ENCODE data around the gene GSG1L. TPM values are rescaled to one million over a fixed set of nuclear protein-coding genes. Genes with fewer than 3 reads are reported as not detected.
"Not testable (repeated sequence)": the region's sequence is repeated elsewhere in the genome, so short reads cannot be mapped to it uniquely, and the experiment has no call there.

The GSG1L gene
- total RNA-seq, 1 donor from 2014 or later, result not detected

DNA sequence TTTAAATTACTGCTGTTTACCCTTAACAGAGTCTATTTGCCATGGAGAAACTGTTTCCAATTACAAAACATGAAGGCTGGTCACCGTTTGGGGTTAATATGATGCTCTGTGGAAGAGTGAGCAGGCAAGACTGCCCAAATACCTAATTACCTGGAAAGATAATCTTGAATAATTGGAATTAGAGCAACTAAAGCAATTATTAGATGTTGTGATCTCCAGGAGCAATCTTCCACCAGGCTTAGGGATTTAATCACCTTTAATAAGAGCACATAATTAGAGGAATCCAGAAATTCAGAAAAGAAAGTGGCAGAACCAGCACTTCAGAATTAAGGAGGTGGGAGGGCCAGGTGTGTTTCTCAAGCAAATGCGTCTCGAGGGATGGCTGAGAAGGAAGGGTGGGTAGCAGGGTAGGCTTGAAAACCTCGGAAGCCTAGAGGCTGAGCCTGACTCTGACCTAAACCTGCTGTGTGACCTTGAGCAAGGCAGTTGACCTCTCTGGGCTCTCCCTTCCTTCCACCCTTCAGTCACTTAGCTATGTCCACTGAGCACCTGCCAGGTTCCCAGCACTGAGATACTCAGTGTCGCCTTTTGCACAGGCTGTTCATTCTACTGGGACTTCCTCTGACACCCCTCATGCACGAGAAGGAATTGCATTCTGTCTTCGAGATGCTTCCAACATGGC is 113.2 kb downstream of the GSG1L start:
- no peak for DNase-seq (ENCODE audit: low spot score)

DNA sequence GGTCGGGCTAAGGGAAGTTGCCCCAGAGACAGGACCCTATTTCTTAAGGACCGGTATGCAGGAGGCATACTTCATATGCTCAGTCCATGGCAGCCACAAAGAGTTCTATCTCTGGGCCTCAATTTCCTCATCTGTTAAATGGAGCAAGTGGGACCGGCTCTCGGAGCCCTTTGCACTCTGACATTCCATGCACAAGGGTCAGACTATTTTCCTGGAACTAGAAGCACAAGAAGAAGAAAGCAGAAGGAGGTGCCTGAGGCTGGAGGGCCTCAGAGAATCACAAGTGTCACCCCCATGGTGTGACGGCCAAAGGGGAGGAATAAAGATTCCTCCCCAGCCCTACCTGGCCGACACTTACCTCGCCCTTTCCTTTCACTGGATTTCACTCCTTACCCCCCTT is 115.8 kb downstream of the GSG1L start:
- no peak for DNase-seq (ENCODE audit: low spot score)

DNA sequence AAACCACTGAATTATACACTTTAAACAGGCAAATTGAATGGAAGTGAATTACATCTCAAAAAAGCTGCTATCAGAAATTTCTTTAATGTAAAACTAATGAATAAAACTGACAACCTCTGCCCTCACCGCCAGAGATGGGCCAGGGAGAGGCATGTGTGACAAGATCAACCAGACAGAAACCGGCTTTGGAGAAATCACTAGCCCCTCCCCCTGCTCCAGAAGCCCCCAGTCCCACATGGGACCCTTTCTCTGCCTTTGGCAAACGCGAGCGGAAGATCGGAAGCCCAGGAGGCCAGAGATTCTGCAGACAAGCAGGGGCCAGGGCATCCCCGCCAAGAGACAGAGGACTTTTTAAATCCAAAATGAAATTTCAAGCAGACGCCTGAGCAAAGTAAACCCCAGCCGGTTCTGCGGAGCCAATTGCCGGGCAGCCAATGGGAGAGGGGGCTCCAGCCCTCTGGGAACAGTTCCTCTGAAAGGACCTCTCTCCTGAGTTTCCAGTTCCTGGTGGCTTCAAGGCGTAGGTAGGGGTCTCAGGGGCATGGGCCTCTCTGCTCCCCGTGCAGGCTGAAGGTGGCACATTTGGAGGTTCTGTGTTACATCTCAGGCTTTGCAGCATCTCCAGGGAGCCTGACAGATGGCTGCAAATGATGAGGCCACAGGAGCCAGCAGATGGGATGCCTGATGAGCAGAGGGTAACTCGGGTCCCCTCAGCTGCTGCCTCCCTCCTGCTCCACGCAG is 118.1 kb downstream of the GSG1L start:
- no peak for DNase-seq (ENCODE audit: low spot score)

DNA sequence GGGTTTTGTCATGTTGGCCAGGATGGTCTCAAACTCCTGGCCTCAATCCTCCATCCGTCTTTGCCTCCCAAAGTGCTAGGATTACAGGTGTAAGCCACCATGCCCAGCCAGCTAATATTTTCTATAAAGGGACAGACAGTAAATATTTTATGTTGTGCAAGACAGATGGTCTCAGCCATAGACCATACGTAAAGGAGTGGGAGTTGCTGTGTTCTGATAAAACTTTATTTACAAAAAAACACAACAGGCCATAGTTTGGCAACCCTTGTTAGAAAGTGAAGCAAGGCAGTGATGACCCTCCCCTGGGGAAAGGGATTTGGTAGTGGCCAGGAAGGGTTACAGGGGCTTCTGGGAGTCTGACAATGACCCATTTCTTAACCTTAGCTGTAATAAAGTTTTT is 119.7 kb downstream of the GSG1L start:
- DNase-seq (ENCODE audit: low spot score), result no peak

DNA sequence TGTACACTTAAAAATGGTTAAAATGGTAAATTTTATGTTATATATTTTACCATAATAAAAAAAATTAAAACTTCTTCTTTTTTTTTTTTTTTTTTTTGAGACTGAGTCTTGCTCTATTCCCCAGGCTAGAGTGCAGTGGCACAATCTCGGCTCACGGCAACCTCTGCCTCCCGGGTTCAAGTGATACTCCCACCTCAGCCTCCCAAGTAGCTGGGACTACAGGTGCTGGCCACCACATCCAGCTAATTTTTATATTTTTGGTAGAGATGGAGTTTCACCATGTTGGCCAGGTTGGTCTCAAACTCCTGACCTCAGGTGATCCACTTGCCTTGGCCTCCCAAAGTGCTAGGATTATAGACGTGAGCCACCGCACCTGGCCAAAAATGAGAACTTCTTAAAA is 121.4 kb downstream of the GSG1L start:
- not testable (repeated sequence) for DNase-seq (ENCODE audit: low spot score)

DNA sequence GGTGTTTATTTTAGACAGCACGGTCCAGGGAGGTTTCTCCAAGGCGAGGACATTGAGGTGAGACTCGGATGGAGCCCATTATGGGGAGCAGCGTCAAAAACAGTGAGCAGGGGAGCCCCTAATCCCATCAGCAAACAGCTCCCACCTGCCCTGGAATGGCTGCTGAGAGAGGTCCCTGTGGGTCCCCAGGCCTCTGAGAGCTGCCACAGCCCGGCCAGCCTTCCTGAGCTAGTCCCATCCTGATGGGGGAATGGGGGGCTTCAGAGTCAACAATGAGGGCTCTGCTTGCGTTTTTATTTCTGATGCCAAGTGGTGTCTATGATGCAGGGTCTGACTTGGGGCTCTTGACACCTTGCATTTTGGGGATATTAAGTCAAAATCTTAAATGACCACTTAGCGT is 128.4 kb downstream of the GSG1L start:
- DNase-seq (ENCODE audit: low spot score), result no peak

DNA sequence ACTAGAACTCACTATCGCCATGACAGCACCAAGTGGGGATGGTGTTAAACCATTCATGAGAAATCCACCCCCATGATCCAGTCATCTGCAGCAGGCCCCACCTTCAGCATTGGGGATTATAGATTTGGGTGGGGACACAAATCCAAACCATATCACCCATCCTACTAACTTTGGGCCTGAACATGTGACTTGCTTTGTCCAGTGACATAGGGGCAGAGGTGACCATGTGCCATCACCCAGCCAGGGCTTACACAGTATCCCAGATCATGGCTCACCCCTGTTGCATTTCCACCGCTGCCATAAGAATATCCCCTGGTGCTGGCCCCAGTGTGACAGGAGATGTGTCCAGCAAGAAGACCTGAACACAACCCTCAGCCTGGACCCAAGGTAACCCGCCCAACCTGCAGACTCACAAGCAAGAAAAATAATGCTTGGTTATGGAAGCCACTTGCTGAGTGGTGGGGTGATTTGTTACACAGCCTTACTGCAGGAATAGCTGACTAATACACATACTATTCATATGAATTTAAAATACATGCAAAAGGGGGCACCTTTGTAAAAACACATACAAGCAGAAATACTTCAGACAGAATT is 130.9 kb downstream of the GSG1L start:
- DNase-seq (ENCODE audit: low spot score), result no peak

DNA sequence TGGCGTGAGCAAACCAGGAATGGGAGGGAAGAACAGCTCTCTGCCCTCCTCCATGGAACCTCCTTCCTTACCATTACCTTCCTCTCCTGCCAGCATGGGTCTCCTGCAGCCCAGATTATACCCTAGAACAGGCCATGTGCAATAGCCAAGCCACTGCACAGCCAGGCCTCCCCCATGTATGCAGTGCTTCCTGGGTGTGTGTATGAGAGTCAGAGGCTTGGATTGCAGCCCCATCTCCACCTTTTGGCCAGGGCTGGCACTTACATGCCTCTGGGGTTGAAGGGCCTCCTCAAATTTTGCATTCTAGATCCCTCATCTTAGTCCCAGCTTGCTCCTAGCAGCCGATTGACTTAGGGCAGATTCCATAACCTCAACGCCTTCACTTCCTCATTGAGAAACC is 133.7 kb downstream of the GSG1L start:
- DNase-seq (ENCODE audit: low spot score), result no peak

DNA sequence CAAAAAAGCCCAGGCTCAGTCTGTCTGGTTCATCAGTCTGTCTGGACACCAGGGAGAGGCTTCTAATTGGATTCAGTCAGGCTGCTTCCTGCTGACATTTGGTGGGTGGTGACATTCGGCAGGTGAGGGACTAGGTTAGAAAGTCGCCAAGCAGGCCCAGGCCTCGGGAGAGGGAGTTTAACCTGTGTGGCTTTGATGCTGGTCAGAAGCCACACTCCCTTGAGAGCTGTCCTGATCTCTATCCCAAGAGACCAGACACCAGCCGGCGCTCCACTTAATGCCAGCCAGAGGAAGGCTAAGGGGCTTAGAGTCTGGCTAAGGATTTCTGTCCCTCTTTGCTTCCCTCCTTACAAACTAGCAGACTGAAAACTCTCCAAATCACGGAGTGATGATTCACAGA is 135.0 kb downstream of the GSG1L start:
- DNase-seq (ENCODE audit: low spot score), result no peak

DNA sequence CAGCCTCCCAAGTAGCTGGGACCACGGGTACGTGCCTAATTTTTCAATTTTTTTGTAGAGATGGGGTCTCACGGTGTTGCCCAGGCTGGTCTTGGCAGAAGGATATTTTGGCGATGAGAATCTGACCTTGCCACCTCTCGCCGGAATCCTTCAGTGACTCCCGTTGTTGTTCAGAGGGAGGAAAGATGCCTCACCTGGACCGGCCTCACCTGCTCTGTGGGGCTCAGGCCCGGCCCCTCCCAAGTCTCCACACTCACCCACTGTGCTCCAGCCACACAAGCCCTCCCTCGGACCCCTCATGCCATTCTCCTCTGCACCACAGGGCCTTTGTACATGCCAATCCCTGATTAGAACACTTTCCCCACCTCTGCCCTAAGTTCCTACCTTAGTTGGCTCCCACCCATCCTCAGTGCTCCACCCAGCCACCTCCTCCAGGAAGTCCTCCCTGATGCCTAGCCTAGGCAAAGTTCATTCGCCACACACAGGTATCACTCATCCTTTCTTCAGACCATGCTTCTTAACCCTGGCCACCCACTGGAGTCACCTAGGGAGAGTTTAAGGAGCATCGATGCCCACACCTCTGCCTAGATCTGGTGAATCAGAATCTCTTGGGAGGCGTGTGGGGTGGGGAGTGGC is 136.1 kb downstream of the GSG1L start:
- DNase-seq (ENCODE audit: low spot score), result no peak

DNA sequence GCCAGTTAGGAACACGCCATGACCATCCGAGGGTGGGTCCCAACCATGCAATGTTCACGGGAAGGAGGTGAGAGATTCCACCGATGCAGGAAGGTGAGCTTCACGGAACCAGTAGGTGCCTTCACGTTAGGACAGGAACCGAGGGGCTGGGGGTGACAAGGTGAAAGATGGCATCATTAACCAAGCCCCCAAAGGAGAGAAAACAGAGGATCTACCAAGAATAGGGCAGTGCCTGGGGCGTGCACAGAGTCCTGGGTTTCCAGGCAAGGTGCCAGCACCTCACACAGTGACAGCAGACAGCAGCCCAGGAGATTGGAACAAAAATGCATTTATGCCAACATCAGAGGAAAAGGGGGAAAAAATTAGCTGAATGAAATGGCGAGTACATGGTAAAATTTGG is 137.9 kb downstream of the GSG1L start:
- no peak for DNase-seq (ENCODE audit: low spot score)

DNA sequence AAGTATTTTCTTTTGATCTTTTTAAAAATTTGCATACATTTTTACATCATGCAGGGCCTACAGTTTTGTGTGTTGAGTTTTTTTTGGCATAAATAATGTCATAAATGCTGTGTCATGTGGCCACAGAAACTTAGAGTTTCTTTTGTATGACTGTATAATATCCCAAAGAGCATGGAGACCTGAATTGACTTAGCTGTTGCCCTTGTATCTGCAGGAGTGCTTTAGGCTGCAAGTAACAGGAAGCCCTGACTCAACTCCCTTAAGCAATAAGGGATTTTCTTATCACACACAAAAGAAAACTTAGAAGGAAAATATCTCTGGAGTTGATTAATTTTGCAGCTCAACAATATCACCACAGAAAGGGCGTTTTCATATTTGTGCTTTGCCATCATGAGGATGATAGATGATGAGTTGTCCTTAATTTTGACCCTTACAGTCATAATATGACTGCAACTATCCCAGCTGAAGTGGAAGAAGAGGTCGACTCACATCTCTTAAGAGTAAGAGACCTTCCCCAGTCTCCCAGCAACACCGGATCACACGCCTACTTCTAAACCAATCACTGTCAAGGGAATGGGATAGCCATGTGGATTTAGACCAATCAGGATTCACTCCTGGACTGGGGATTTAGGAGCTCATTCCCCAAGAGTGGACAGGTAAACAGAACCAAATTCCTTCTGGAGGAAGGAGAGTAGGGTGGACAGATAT is 138.9 kb downstream of the GSG1L start:
- DNase-seq (ENCODE audit: low spot score), result no peak

DNA sequence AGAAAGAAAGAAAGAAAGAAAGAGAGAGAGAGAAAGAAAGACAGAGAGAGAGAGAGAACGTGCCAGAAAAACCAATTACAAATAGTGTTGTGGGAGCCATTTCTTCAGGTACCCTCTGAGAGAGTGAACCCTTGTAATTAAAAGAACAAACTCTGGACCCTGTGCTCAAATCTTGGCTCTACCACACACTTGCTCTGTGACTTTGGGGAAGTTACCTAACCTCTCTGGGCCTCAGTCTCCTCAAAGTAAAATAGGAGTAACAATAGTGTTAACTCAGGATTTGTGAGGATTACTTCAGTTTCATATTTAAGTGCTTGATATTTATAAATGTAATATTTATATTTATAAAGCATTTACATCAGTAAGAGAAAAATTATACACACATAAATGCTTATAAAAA is 139.8 kb downstream of the GSG1L start:
- no peak for DNase-seq (ENCODE audit: low spot score)

DNA sequence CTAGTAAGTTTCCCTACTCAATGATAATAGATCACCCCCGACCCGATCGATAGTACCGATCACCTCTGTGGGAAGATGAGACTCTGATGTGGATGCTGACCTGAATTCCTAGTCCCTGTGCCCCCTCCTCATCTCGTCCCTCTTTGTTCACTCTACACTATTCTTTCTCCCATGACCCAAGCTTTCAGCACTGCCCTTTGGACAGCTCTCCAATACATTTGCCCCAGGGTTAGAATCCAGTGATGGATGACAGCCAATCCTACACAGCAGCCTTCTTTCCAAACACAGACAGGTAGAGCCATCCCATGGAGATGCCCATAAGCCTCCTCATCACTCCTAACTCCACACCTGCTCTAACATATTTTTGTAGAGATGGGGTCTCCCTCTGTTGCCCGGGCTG is 141.1 kb downstream of the GSG1L start:
- DNase-seq (ENCODE audit: low spot score), result no peak

DNA sequence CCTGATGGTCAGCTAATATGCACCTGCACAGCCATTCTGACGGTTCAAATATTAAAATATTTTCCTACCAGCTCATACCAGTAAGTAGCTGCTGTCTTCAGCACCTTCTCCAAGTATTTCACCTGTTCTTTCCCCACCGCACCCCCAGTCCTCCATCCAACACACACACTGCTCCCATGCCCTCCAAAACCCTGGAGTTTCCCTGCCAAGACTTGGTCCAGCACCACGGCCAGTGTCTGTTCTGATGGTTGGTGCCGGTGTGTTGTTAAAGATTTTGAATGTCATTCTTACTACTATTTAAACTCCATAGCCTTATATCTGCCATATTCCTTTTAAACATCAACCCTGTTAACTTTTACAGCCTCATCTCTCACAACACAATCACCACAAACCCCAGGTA is 142.4 kb downstream of the GSG1L start:
- DNase-seq (ENCODE audit: low spot score), result no peak

DNA sequence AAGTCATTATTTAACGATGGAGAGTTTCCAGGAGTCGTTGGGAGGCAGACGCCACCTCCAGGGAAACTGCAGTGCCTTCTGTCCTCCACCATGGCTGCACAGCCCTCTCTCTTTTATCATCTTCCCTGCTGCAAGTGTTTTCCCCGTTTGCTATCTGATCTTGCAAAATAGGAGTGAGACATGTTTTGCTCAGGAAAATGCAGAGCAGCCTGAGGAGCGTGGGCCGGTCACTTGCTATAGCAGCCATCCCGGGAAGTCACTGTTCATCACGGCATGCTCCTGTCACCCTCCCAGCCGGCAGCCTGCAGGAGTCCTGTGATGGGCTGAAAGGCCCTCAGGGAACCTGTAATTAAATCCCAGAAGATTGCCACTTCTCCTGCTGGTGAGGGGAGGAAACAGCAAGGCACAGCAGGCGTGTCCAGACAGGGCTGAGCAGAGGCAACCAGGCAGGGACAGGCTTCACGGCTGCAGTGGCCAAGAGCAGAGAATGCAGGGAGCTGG is 143.1 kb downstream of the GSG1L start:
- no peak for DNase-seq (ENCODE audit: low spot score)

DNA sequence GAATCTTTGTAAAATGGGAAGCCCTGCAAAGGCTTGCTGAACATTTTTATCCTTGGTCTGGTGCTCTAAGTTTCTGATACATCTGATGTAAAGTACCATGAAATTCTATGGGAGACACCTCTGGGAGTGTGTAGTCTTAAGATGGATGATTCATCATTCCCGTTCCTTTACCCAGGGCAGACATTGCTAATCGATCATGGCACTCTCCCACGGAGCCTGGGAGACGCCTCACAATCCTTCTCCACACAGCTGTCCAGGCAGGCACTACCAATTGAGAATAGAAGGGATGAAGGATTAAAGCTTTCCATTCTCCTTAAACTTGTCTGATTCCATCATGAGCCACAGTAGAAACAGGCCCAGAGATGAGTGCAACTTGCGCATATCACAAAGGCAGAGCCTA is 144.8 kb downstream of the GSG1L start:
- DNase-seq (ENCODE audit: low spot score), result no peak

DNA sequence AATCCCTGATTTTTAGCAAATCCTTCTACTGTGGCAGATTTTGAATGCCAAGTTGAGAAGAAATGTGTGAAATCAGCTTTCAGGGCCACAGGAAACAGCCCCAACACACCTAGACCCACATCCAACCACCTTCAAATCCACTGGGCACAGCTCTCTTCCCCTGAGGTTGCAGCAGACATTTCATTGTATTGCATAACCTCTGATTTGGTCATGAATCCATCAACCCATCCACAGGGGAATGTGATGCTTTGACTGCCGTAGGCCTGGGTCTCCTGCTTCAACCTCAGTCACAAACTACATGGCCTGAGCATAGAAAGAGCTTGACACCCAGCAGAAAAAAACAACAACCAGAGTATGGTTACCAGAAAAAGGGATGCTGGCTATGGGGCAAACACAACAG is 145.6 kb downstream of the GSG1L start:
- no peak for DNase-seq (ENCODE audit: low spot score)

DNA sequence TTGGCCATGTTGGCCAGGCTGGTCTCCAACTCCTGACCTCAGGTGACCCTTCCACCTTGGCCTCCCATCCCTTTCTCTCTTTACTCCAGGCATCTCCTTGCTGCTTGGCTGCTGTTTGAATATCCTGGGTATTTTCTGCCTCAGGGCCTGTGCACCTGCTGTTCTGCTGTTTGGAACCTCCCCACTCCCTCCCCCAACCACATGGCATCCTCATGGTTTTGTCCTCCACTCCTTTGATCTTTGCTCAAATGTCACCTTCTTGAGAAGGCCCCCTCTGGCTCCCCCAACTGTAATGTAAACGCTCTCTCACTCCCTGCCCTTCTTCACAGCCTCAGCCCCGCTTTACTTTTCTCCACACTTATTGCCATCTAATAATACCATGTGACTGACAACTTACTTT is 152.0 kb downstream of the GSG1L start:
- no peak for DNase-seq (ENCODE audit: low spot score)

DNA sequence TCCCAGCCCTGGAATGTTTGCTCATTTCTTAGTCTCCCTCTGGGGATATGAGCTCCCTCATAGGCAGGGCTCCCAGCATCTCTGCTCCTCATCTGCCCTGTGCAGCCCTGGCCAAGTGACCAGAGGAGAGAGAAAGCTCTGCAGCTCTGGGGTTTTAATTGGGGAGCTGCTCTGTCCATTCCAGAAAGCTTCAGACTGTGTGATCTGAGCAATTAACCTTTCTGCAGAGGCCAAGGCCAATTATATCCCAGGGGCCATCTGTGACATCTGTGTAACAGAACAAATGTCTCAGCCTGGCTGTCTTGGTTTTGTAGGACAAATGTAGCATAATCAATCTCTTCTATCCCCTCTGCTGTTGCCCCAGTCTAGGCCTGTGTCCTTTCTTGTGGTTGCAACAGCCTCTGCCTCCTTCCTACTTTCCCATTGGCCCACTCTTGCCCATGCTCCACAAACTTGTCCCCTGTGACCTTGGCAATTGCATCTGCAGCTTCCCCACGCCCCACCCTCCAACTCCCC is 156.0 kb downstream of the GSG1L start:
- no peak for DNase-seq (ENCODE audit: low spot score)

DNA sequence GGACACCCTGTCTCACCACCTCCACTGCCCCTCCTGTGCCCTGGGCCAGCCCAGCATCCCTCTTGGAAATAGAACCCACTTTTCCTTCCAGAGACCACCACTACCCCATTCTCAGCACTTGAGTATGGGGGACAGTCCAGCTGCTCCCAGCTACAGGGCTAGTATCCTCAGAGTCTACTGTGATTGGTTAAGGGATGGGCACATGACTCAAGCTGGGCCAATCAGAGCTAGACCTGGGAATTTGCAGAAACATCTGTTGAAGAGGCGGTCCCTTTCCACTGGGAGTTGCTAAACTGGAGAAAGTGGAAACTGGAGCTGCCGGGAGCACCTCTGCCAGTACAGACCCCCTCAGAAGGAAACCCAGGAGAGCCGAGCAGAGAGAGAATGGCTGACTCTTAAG is 156.6 kb downstream of the GSG1L start:
- DNase-seq (ENCODE audit: low spot score), result no peak

Measured in mucosa of gallbladder (tissue), 1 donor.